Colonic mucosa (tissue), 4 donors: ENCODE measurements around the gene ZNF397. TPM values are rescaled to one million over a fixed set of nuclear protein-coding genes. Genes with fewer than 3 reads are reported as not detected.

ENCODE experiments used
- DNase-seq: peaks from one replicate; pipeline ENCODE4 v3.0.0-alpha.2; 2020
- H3K27ac ChIP-seq: fragments of 200-600 bp; one replicate; pipeline ENCODE4 v1.8.0; 2021
- H3K27me3 ChIP-seq: fragments of 200-600 bp; one replicate; pipeline ENCODE4 v1.8.0; 2021
- H3K36me3 ChIP-seq: fragments of 200-600 bp; one replicate; pipeline ENCODE4 v1.8.0; 2021
- H3K4me1 ChIP-seq: fragments of 200-600 bp; one replicate; pipeline ENCODE4 v1.8.0; 2021; ENCODE audit warnings: mild to moderate bottlenecking
- H3K4me3 ChIP-seq: fragments of 200-600 bp; one replicate; pipeline ENCODE4 v1.8.0; 2021
- H3K9ac ChIP-seq, 2 donors: one replicate each; pipeline ENCODE4 v1.7.0; 2013; ENCODE audit warnings: control low read depth in 2 of 2, low read depth in 2 of 2, low read length in 2 of 2
- H3K9me3 ChIP-seq: fragments of 200-600 bp; one replicate; pipeline ENCODE4 v1.8.0; 2021
- CTCF ChIP-seq: fragments of 200-600 bp; IDR thresholded peaks from one replicate; pipeline ENCODE4 v1.8.0; 2022; ENCODE audit warnings: antibody characterized with exemption, mild to moderate bottlenecking
- intact Hi-C: fragments of 100-400 bp; cut with DNase I; formaldehyde crosslinking; loops from one replicate; pipeline ENCODE4 v1.14.1; 2022
- total RNA-seq, 2 donors: library from RNA; stranded (reverse); fragmentation: NEBNext Ultra II Directional in 1 of 2; extraction: Animal tissue kit (Norgen Biotek cat#: 25700) in 1 of 2; gene quantifications; one replicate each; pipeline ENCODE4 v1.2.1, GENCODE V29; 2021
- donor health status: healthy.
- donor health status: DM: no; HTN: no; CAD: no.
- donor health status: DM: no; HTN: no; CAD: no.

ZNF397 gene
- total RNA-seq, 2 donors from 2014 or later: 22.7 to 25.2 TPM

- intact Hi-C loops: no loop called here
- Histone ChIP-seq H3K36me3 (no peaks in the 10 kb centered on the region), H3K4me3 (no peak overlapping the region), H3K9ac (no peak overlapping the region), H3K27me3 (no peaks in the 10 kb centered on the region), H3K27ac (peak overlapping the region; percentile 9), H3K9me3 (no peaks in the 10 kb centered on the region), H3K4me1 (no peaks in the 10 kb centered on the region)
- DNase-seq: peak; percentile 42
- TF ChIP-seq CTCF: no peak
Measured at GRCh38 chr18:35220424-35220823, 20.4 kb upstream of the ZNF397 start.

GRCh38 chr18:35223797-35224196 lies 17.0 kb upstream of the ZNF397 start:
- Histone ChIP-seq H3K27me3 (no peaks in the 10 kb centered on the region), H3K36me3 (no peaks in the 10 kb centered on the region), H3K9me3 (no peaks in the 10 kb centered on the region), H3K4me3 (no peak overlapping the region), H3K4me1 (no peaks in the 10 kb centered on the region), H3K9ac (no peak overlapping the region), H3K27ac (no peak overlapping the region)
- DNase-seq: no peak
- TF ChIP-seq CTCF: no peak
- intact Hi-C loops: no loop called here

GRCh38 chr18:35227254-35227653 lies 13.6 kb upstream of the ZNF397 start:
- H3K4me1 ChIP-seq: no peaks in the 10 kb centered on the region
- intact Hi-C loops: no loop called here
- no peak overlapping the region for H3K9ac ChIP-seq
- H3K36me3 ChIP-seq: no peaks in the 10 kb centered on the region
- TF ChIP-seq CTCF: no peak
- H3K4me3 ChIP-seq: no peak overlapping the region
- H3K27ac ChIP-seq: no peak overlapping the region
- H3K27me3 ChIP-seq: no peaks in the 10 kb centered on the region
- H3K9me3 ChIP-seq: no peaks in the 10 kb centered on the region
- no peak for DNase-seq

GRCh38 chr18:35231052-35231451 lies 9.8 kb upstream of the ZNF397 start:
- no peaks in the 10 kb centered on the region for H3K4me1 ChIP-seq
- intact Hi-C loops: loop anchor here (5.0 kb wide), 1 partner anchor 121 kb away; no protein-coding TSS in a partner anchor

GRCh38 chr18:35236571-35237363 lies 4.1 kb upstream of the ZNF397 start:
- Histone ChIP-seq H3K4me3 (no peak overlapping the region), H3K4me1 (no peaks in the 10 kb centered on the region), H3K27ac (no peak overlapping the region), H3K27me3 (no peaks in the 10 kb centered on the region), H3K36me3 (no peaks in the 10 kb centered on the region), H3K9ac (no peak overlapping the region), H3K9me3 (no peaks in the 10 kb centered on the region)
- DNase-seq: no peak
- TF ChIP-seq CTCF: no peak
- intact Hi-C loops: no loop called here

More at GRCh38 chr18:35231052-35231451, 9.8 kb upstream of the ZNF397 start:
- Histone ChIP-seq H3K9me3 (no peaks in the 10 kb centered on the region), H3K36me3 (no peaks in the 10 kb centered on the region), H3K9ac (no peak overlapping the region), H3K4me3 (no peak overlapping the region), H3K27ac (no peak overlapping the region), H3K27me3 (no peaks in the 10 kb centered on the region)
- peak; percentile 95 for TF ChIP-seq CTCF
- peak; percentile 85 for DNase-seq
